Testis (tissue), 3 donors: ENCODE results near the gene GPR15LG. TPM values are rescaled to one million over a fixed set of nuclear protein-coding genes. Genes with fewer than 3 reads are reported as not detected.
"Not testable (repeated sequence)": the region's sequence is repeated elsewhere in the genome, so short reads cannot be mapped to it uniquely, and the experiment has no call there.

Experiments used
- DNase-seq: peaks from one replicate; pipeline ENCODE4 v3.0.0-alpha.2; 2019
- H3K27ac ChIP-seq, 2 donors: fragments of 200-600 bp; sonication (generic); one replicate each; pipeline ENCODE4 v1.5.1; 2019
- H3K27me3 ChIP-seq: fragments of 200-600 bp; sonication (generic); one replicate; pipeline ENCODE4 v1.5.1; 2019
- H3K36me3 ChIP-seq: fragments of 200-600 bp; sonication (generic); one replicate; pipeline ENCODE4 v1.5.1; 2017; ENCODE audit warnings: low read depth; ENCODE audit errors: missing control alignments
- H3K4me1 ChIP-seq: fragments of 200-600 bp; sonication (generic); one replicate; pipeline ENCODE4 v1.5.1; 2019
- H3K4me3 ChIP-seq, 2 donors: fragments of 200-600 bp; sonication (generic); one replicate each; pipeline ENCODE4 v1.5.1; 2017 to 2019
- H3K9me3 ChIP-seq: fragments of 200-600 bp; sonication (generic); one replicate; pipeline ENCODE4 v1.5.1; 2017
- POLR2A ChIP-seq: fragments of 450-650 bp; IDR thresholded peaks from one replicate; pipeline ENCODE4 v1.6.1; 2017; ENCODE audit warnings: antibody characterized with exemption, mild to moderate bottlenecking, moderate library complexity
- WGBS, 2 donors: methylation state at CpG; one replicate each; pipeline ENCODE4 v1.1.5; 2018; 5-methylcytosine and 5-hydroxymethylcytosine counted together
- intact Hi-C: fragments of 100-400 bp; cut with DNase I; formaldehyde crosslinking; loops from one replicate; pipeline ENCODE4 v1.15.1; 2023; ENCODE audit warnings: low total_unique reads
- polyA plus RNA-seq: library from polyadenylated mRNA; stranded (reverse); fragments of 350-450 nt; fragmentation: Illumina TruSeq; extraction: RNeasy Lipid Tissue Mini Kit (QIAGEN cat#74804); gene quantifications from one replicate; pipeline ENCODE4 v1.2.3, GENCODE V29; 2014; ENCODE audit warnings: low read depth, low replicate concordance; ENCODE audit not compliant: insufficient read depth
- total RNA-seq, 2 donors: library from RNA; depleted of rRNA; stranded (reverse); fragments of >200 nt; gene quantifications; one replicate each; pipeline ENCODE4 v1.2.3, GENCODE V29; 2016
- TF ChIP-seq, protein P1 (sequence below), 3 experiments: fragments of 450-650 bp in 2 of 3; fragments of 200-600 bp in 1 of 3; sonication (generic) in 1 of 3; IDR thresholded peaks; one replicate each; pipeline ENCODE4 v1.5.1; 2016 to 2019; ENCODE audit warnings: antibody characterized with exemption in 3 of 3, mild to moderate bottlenecking in 2 of 3, moderate library complexity in 1 of 3

The GPR15LG gene
- total and polyA plus RNA-seq, 3 donors from 2014 or later: not detected

DNA sequence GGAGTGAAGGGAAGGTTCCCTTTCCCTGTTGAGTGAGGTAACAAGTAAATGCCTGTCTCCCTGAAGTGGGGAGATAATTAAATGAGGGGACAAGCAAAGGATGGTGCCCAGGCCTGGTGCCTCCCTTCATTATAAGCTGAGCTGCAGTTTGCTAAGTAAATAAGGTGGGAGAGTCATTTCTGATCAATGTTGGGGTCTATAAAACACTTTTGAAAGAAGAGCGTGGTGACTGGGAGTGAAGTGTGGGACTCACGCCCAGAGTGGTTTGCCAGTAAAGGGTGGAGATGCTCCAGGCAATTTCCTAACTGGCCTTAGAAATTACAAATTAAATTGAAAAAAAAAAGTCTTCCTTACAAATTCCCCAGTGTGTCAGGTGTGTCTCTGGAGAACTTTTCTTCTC is 9.6 kb upstream of the GPR15LG start:
- 61 to 67% methylated on average over 2 of the region's 2 CpGs for WGBS, 2 donors

DNA sequence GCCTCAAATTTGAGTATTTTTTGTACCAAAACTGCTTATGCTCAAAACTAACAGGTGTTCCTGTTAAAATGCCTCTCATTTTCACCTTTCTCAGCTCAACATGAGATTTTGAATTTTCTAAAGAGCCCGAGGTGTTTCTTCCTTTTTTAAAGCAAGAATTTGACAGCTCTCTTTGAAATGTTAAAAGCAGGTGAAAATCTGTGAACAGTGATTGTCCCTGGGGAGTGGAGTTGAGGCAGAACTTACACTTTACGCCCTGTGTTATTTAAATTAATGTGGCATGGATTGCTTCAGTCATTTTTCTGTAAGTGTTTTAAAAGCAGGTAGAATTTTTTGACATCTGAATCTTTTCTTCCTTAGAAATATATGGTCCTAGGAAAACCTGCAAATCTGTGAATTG is 9.2 kb upstream of the GPR15LG start:
- intact Hi-C loops: no loop called here
- no peak for TF ChIP-seq POLR2A
- TF ChIP-seq, protein P1, sequence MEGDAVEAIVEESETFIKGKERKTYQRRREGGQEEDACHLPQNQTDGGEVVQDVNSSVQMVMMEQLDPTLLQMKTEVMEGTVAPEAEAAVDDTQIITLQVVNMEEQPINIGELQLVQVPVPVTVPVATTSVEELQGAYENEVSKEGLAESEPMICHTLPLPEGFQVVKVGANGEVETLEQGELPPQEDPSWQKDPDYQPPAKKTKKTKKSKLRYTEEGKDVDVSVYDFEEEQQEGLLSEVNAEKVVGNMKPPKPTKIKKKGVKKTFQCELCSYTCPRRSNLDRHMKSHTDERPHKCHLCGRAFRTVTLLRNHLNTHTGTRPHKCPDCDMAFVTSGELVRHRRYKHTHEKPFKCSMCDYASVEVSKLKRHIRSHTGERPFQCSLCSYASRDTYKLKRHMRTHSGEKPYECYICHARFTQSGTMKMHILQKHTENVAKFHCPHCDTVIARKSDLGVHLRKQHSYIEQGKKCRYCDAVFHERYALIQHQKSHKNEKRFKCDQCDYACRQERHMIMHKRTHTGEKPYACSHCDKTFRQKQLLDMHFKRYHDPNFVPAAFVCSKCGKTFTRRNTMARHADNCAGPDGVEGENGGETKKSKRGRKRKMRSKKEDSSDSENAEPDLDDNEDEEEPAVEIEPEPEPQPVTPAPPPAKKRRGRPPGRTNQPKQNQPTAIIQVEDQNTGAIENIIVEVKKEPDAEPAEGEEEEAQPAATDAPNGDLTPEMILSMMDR (IDR thresholded peaks at IDR 0.05): no peak
- WGBS, 2 donors: 56 to 59% methylated on average over 2 of the region's 2 CpGs

More for the DNA sequence above, 9.6 kb upstream of the GPR15LG start:
- Histone ChIP-seq H3K9me3 (no peaks in the 10 kb centered on the region), H3K27me3 (no peaks in the 10 kb centered on the region), H3K36me3 (no peaks in the 10 kb centered on the region), H3K4me1 (no peaks in the 10 kb centered on the region), H3K4me3 (no peak overlapping the region), H3K27ac (no peak overlapping the region)
- DNase-seq: no peak
- intact Hi-C loops: no loop called here
- TF ChIP-seq, protein P1 (IDR thresholded peaks at IDR 0.05): no peak
- no peak for TF ChIP-seq POLR2A

DNA sequence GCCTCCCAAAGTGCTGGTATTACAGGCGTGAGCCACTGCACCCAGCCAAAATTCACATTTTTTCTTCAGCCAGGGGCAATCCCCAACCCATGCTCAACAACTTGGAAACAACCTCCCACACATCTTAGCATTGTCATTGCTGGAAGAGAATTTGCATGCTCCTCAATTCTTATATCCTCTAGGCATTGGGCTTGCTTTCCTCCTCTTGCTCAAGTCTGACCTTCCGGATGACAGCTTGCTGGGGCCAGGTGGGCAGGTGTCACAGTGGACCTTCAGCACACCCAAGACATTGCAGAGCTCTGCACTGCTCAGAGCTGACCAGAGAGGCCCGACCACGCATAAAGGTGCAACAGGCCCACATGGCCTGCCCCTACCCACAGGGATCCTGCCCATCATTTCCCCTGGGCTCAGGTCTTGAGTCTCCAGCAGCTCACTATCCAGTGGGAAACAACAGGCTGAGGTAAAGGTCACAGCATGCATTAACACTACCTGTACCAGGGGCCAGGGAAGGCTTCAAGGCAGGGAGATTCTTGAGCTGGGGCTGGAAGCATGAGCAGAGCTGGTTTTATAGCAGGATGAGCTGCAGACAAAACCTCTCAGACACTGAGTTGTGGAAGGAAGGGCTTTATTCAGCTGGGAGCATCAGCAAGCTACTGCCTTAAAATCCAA is 6.8 kb upstream of the GPR15LG start:
- WGBS, 2 donors: 88 to 90% methylated on average over 2 to 4 of the region's 4 CpGs
- intact Hi-C loops: no loop called here

More for the DNA sequence above, 9.2 kb upstream of the GPR15LG start:
- no peak overlapping the region for H3K27ac ChIP-seq
- no peak overlapping the region for H3K4me3 ChIP-seq
- no peak for DNase-seq
- no peaks in the 10 kb centered on the region for H3K27me3 ChIP-seq
- no peaks in the 10 kb centered on the region for H3K4me1 ChIP-seq
- no peaks in the 10 kb centered on the region for H3K9me3 ChIP-seq
- no peaks in the 10 kb centered on the region for H3K36me3 ChIP-seq

DNA sequence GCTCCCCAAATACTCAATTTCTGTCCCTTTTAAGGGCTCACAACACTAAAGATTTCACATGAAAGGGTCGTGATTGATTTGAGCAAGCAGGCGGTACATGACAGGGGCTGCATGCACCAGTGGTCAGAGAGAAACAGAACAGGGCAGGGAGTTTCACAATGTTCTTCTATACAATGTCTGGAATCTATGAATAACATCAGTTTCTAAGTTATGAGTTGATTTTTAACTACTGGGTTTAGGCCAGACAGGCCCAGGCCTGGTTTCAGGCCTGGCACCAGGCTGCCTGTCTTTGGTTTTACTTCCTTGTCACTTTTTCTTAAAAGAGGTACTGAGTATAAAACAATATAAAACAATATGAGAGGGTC is 6.3 kb upstream of the GPR15LG start:
- H3K36me3 ChIP-seq, H3K27me3 ChIP-seq, DNase-seq, H3K9me3 ChIP-seq, H3K27ac ChIP-seq, H3K4me3 ChIP-seq, intact Hi-C loops, H3K4me1 ChIP-seq: not testable (repeated sequence)
- WGBS, 2 donors: 82 to 93% methylated on average over 2 of the region's 2 CpGs

More for the DNA sequence above, 6.8 kb upstream of the GPR15LG start:
- H3K4me3 ChIP-seq: no peak overlapping the region
- no peak for DNase-seq
- H3K36me3 ChIP-seq: no peaks in the 10 kb centered on the region
- no peaks in the 10 kb centered on the region for H3K27me3 ChIP-seq
- no peaks in the 10 kb centered on the region for H3K4me1 ChIP-seq
- no peaks in the 10 kb centered on the region for H3K9me3 ChIP-seq
- H3K27ac ChIP-seq: no peak overlapping the region
- TF ChIP-seq, protein P1 (IDR thresholded peaks at IDR 0.05): no peak
- TF ChIP-seq POLR2A: no peak

DNA sequence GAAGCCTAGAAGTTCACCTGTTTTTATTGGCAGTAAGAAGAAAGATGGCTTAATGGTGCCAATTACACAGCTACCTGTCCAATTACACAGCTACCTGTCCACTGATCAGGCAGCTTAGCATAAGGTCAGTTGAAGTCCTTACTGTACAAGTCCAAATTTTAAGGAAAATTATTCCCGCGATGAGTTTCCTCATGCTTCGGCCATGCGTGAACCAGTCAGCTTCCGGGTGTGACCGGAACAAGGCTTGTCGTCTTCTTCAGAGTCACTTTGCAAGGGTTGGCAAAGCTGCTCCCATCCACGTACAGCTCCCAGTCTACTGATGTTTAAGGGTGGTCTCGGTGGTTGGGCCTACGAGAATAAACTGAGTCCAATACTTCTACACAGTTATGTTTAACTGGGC is 5.2 kb upstream of the GPR15LG start:
- DNase-seq, H3K4me3 ChIP-seq, H3K9me3 ChIP-seq, intact Hi-C loops, H3K27me3 ChIP-seq, H3K4me1 ChIP-seq, H3K36me3 ChIP-seq, H3K27ac ChIP-seq: not testable (repeated sequence)
- WGBS, 2 donors: 92 to 97% methylated on average over 10 of the region's 10 CpGs

DNA sequence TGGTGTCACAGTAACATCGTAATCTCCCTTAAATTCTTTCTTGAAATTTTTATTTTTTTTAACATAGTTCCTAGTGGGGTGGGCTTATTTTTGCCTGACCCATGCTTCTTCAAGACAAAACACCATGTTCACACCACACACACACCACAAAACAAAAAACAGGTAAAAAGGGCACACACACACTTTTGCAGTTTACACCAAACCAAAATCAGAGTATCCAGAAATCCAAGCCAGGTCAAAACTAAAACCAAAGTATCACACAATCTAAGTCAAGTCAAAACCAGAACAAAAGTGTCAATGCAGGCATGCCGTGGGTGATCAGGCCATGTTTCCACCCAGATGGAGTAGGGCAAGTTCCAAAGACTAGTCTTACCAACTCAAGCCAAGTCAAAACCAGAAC is 2.4 kb upstream of the GPR15LG start:
- H3K4me1 ChIP-seq, H3K27ac ChIP-seq, H3K27me3 ChIP-seq, H3K36me3 ChIP-seq, H3K9me3 ChIP-seq, H3K4me3 ChIP-seq, DNase-seq, intact Hi-C loops: not testable (repeated sequence)
- 87 to 92% methylated on average over 2 of the region's 2 CpGs for WGBS, 2 donors

DNA sequence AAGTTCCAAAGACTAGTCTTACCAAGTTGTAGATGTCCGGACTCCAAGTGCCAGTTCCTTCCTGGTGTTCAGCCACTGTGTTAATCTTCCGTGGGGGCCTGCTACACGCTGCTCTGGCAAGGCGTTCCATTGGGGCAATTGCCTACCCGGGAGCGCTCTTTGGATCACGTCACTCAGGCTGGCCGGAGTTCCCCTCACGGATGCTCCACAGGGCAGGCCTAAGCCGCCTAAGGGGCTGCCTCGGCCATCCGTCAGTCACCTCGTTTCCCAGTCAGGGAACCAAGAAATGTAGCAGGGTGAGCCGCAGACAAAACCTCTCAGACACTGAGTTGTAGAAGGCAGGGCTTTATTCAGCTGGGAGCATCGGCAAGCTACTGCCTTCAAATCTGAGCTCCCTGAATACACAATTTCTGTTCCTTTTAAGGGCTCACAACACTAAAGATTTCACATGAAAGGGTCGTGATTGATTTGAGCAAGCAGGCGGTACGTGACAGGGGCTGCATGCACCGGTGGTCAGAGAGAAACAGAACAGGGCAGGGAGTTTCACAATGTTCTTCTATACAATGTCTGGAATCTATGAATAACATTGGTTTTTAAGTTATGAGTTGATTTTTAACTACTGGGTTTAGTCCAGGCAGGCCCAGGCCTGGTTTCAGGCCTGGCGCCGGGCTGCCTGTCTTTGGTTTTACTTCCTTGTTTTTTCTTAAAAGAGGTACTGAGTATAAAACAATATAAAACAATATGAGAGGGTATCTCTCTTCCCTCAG is 1.7 kb upstream of the GPR15LG start:
- H3K4me1 ChIP-seq, intact Hi-C loops, H3K36me3 ChIP-seq, H3K4me3 ChIP-seq, H3K27me3 ChIP-seq, H3K27ac ChIP-seq, H3K9me3 ChIP-seq, DNase-seq: not testable (repeated sequence)
- WGBS, 2 donors: 87 to 88% methylated on average over 21 of the region's 21 CpGs
